SK-N-SH treated with all-trans-retinoic acid at 6 μM for 48 hours (cell line): ENCODE data around the gene TEKT4.

ENCODE experiments used
- ARNTL ChIP-seq: fragments of 450-650 bp; formaldehyde crosslinking; IDR thresholded peaks from 2 replicates; pipeline ENCODE4 v1.5.0; 2020; ENCODE audit warnings: low read depth, mild to moderate bottlenecking, moderate library complexity, borderline replicate concordance
- BACH2 ChIP-seq: fragments of 250-450 bp; sonication (Bioruptor Pico); IDR thresholded peaks from 2 replicates; pipeline ENCODE4 v1.9.0; 2021; ENCODE audit warnings: mild to moderate bottlenecking, borderline replicate concordance
- CREB5 ChIP-seq: fragments of 250-450 bp; sonication (Bioruptor Pico); IDR thresholded peaks from 2 replicates; pipeline ENCODE4 v1.5.1; 2020; ENCODE audit warnings: low read depth, mild to moderate bottlenecking, moderate library complexity
- OSR1 ChIP-seq: fragments of 250-450 bp; sonication (Bioruptor Pico); IDR thresholded peaks from 2 replicates; pipeline ENCODE4 v1.8.0; 2022; ENCODE audit warnings: moderate library complexity, mild to moderate bottlenecking, inconsistent platforms
- PATZ1 ChIP-seq: fragments of 250-450 bp; sonication (Bioruptor Pico); IDR thresholded peaks from 2 replicates; pipeline ENCODE4 v1.8.0; 2020; ENCODE audit warnings: mild to moderate bottlenecking, moderate library complexity, borderline replicate concordance
- TCF4 ChIP-seq: fragments of 250-450 bp; sonication (Bioruptor Pico); IDR thresholded peaks from 2 replicates; pipeline ENCODE4 v1.8.0; 2021; ENCODE audit warnings: mild to moderate bottlenecking, moderate library complexity, borderline replicate concordance
- TSHZ2 ChIP-seq: fragments of 250-450 bp; sonication (Bioruptor Pico); IDR thresholded peaks from 2 replicates; pipeline ENCODE4 v1.5.0; 2020; ENCODE audit warnings: mild to moderate bottlenecking, moderate library complexity
- ZFP3 ChIP-seq: fragments of 250-450 bp; sonication (Bioruptor Pico); IDR thresholded peaks from 2 replicates; pipeline ENCODE4 v1.5.0; 2020; ENCODE audit warnings: mild to moderate bottlenecking, moderate library complexity
- ZNF565 ChIP-seq: fragments of 450-650 bp; formaldehyde crosslinking; conservative IDR thresholded peaks from 2 replicates; pipeline ENCODE4 v1.5.0; 2020; ENCODE audit warnings: low read depth, mild to moderate bottlenecking, moderate library complexity

GRCh38 chr2:94876523-94876863 lies 5.3 kb downstream of the TEKT4 start:
- TF ChIP-seq TSHZ2 (CRISPR knock-in tag) (no peak), PATZ1 (CRISPR knock-in tag) (no peak), TCF4 (no peak), ZNF565 (CRISPR knock-in tag) (no peak), OSR1 (CRISPR knock-in tag) (no peak), BACH2 (CRISPR knock-in tag) (no peak), ZFP3 (CRISPR knock-in tag) (no peak), CREB5 (no peak), ARNTL (no peak)
